HG02970 (cell line): ENCODE data around the gene RUNX1.

Source experiments
- ATAC-seq: cut with Tn5 transposase; IDR thresholded peaks from one replicate; pipeline ENCODE4 v1.9.1; 2021; ENCODE audit warnings: mild to moderate bottlenecking, moderate library complexity, moderate number of reproducible peaks; ENCODE audit not compliant: unreplicated experiment, low FRiP score

Gene RUNX1

GRCh38 chr21:34838956-34839820 lies 209.9 kb downstream of the RUNX1 start:
- no peak for ATAC-seq

GRCh38 chr21:34836933-34837505 lies 212.1 kb downstream of the RUNX1 start:
- no peak for ATAC-seq

- ATAC-seq: no peak
Measured at GRCh38 chr21:34836103-34836932, 212.8 kb downstream of the RUNX1 start.

GRCh38 chr21:34835526-34835925 lies 213.6 kb downstream of the RUNX1 start:
- no peak for ATAC-seq

GRCh38 chr21:34834852-34835501 lies 214.1 kb downstream of the RUNX1 start:
- no peak for ATAC-seq

GRCh38 chr21:34834290-34834689 lies 214.8 kb downstream of the RUNX1 start:
- ATAC-seq: no peak

GRCh38 chr21:34833465-34833864 lies 215.6 kb downstream of the RUNX1 start:
- ATAC-seq: no peak

GRCh38 chr21:34830386-34831170 lies 218.5 kb downstream of the RUNX1 start:
- no peak for ATAC-seq

GRCh38 chr21:34827445-34828235 lies 221.5 kb downstream of the RUNX1 start:
- ATAC-seq: no peak

- no peak for ATAC-seq
Measured at GRCh38 chr21:34826836-34827235, 222.3 kb downstream of the RUNX1 start.

- ATAC-seq: no peak
Measured at GRCh38 chr21:34825948-34826548, 223.1 kb downstream of the RUNX1 start.

- no peak for ATAC-seq
Measured at GRCh38 chr21:34825101-34825500, 224.0 kb downstream of the RUNX1 start.

- ATAC-seq: no peak
Measured at GRCh38 chr21:34824314-34824713, 224.8 kb downstream of the RUNX1 start.

- no peak for ATAC-seq
Measured at GRCh38 chr21:34822942-34823341, 226.2 kb downstream of the RUNX1 start.

- ATAC-seq: no peak
Measured at GRCh38 chr21:34822168-34822567, 226.9 kb downstream of the RUNX1 start.

- no peak for ATAC-seq
Measured at GRCh38 chr21:34821717-34822116, 227.4 kb downstream of the RUNX1 start.

GRCh38 chr21:34820051-34820450 lies 229.1 kb downstream of the RUNX1 start:
- no peak for ATAC-seq

GRCh38 chr21:34819357-34819999 lies 229.6 kb downstream of the RUNX1 start:
- ATAC-seq: no peak
